HG03558 (cell line): ENCODE results near the gene CPED1.

Experiments used
- ATAC-seq: cut with Tn5 transposase; IDR thresholded peaks from one replicate; pipeline ENCODE4 v1.9.1; 2021; ENCODE audit warnings: moderate number of reproducible peaks; ENCODE audit not compliant: unreplicated experiment; ENCODE audit errors: extremely low read depth

Gene CPED1

DNA sequence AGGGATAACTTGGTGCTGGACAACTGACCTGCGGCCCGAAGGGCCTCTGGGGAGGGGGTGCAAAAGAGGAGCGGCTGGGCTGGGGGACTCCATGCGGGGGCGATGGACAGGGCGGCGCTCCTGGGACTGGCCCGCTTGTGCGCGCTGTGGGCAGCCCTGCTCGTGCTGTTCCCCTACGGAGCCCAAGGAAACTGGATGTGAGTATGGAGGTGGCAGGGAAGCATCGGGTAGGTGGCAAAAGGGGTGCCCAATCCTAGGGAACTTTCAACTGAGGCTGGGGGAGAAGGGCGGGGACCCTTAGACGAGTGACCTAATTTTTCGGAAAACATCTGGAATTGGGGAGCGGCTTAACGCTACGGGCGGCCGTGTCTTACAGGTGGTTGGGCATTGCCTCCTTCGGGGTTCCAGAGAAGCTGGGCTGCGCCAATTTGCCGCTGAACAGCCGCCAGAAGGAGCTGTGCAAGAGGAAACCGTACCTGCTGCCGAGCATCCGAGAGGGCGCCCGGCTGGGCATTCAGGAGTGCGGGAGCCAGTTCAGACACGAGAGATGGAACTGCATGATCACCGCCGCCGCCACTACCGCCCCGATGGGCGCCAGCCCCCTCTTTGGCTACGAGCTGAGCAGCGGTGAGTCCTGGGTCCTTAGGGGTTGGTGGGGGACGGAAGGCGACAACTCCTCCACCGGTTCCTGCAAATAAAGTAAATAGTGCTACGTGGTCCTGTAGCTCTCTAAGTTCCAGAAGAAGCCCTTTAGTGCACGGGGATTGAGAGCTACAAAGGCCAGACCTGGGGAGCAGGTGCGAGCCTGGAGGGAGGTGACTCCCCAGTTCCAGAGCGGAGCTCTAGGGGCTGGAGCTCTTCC is 340.9 kb downstream of the CPED1 start:
- no peak for ATAC-seq

DNA sequence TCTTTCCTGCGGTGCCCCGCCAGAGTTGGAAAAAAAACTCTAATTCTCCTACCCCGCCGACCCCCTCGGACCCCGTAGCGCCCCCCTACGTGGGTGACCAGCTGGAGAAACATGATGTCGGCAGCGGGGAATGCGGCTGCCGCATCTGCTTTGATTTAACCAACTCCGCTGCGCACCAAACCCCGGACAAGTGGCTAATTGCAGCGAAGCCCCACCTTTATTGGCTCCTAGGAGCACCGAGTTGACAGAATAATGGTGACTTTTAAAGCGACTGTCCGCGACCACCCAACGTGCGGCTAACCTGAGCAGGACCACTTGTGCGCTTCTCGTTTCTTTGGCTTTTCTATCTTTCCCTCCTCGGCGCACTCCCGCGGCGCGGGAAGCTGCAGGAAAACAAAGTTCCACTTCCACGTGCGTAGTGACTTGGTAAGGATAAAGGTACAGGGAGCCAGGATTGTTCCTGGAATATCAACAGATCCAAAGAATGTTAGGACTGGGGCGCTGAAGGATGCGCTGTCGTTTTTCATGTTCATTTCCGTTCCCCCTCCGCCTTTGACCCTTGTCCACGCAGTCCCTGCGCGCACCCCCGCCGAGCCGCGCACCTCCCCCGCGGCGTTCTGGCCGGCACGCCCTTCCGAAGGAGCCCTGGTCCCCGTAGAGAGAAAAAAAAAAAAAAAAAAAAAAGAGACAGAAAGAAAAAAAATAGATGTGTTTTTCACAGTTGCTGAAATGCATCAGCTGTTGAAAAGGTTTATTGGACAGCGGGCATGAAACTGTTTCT is 341.7 kb downstream of the CPED1 start:
- no peak for ATAC-seq

GRCh38 chr7:121331048-121331447 is 342.5 kb downstream of the CPED1 start:
- no peak for ATAC-seq

- ATAC-seq: no peak
These were observed 343.1 kb downstream of the CPED1 start for GRCh38 chr7:121331574-121331973.

GRCh38 chr7:121334376-121334775 is 345.9 kb downstream of the CPED1 start:
- ATAC-seq: no peak

DNA sequence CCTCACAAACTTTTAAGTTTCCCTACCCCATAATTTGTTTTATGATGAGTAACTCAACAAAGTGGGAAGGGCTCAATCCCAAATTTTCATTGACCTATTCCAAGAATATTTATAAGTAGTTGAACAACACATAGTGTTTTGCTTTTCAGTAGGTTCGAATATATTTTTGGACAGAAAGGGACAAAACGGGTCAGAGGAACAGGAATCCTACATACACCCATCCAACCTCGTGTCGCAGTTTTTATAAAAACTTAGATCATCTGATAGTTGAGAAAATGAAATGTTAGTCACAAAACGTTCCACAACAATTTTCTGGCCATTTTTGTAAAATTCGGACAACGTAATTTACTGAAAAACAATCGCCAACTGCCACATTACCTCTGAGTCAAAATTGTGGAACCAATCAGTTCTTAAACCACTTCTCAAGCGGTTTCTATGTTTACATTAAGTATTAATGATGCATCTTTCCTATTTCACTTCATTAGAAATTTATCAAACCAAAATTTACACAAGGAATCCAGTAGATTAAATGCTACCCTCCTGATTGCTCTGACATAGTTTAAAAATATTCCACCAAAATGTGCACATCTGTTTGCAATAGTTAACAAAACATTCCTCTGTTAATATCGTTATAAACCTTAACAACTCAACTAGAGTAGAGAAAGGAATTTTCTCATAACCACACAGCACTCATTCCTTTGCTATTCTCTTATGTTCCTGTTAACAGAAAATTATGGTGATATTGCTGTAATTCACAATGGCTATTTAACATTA is 346.6 kb downstream of the CPED1 start:
- no peak for ATAC-seq

DNA sequence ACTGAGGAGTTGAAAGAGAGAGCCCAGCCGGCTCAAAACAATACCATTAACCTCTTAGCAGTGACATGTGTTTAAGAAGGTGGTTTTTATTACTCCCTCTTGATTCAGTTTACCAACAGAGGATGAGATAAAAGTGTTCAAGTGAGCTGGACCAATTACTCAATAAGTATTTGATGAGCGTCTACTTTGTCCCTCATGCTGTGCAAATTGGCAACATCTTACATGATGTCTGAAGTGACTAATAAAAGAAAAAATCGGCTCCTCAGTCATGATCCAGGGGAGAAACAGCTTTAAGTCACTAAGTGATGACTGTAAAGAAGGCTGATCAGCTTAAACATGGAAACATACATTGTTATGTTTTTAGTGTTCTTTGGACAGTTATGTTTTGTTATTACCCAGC is 348.1 kb downstream of the CPED1 start:
- ATAC-seq: no peak

DNA sequence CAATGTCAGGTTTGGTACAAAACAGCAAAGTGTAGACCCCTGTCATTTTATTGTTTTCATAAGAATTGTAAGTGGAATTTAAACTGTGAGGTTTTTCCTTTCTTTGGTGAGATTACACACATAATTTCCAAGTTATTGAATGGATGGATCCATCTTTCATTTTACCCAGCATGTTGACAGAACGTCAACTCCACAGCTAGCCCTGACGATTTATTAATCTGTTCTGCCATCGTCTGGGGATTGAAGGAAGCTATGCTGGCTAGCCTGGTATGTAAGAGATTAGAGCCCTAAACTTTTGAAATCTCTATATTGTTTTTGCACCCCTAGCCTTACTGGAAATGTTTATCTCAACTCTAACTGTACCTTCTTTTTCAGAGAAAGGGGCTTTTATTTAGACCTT is 348.9 kb downstream of the CPED1 start:
- ATAC-seq: no peak

DNA sequence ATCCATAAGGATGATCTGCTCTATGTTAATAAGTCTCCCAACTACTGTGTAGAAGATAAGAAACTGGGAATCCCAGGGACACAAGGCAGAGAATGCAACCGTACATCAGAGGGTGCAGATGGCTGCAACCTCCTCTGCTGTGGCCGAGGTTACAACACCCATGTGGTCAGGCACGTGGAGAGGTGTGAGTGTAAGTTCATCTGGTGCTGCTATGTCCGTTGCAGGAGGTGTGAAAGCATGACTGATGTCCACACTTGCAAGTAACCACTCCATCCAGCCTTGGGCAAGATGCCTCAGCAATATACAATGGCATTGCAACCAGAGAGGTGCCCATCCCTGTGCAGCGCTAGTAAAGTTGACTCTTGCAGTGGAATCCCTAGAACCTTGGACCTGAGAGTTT is 350.6 kb downstream of the CPED1 start:
- ATAC-seq: no peak

DNA sequence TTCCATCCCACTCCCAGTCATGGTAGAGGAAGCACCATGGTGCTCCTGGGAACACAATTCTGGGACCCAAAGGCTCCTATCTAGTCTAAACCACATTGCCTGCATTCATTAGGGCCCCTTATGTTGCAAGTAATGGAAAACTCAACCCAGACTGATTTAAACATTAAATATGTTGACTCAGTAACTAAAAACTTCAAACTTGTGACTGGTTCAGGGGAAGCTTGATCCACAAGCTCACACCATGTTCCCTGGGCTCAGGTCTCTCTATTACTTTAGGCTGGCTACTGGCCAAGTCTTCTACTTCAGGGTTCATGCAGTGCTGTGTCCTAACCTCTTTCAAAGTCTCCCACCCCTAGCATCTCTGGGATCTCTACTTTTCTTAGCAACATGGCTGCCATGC is 353.4 kb downstream of the CPED1 start:
- no peak for ATAC-seq

GRCh38 chr7:121342631-121343030 is 354.1 kb downstream of the CPED1 start:
- no peak for ATAC-seq

GRCh38 chr7:121343302-121343701 is 354.8 kb downstream of the CPED1 start:
- ATAC-seq: no peak

DNA sequence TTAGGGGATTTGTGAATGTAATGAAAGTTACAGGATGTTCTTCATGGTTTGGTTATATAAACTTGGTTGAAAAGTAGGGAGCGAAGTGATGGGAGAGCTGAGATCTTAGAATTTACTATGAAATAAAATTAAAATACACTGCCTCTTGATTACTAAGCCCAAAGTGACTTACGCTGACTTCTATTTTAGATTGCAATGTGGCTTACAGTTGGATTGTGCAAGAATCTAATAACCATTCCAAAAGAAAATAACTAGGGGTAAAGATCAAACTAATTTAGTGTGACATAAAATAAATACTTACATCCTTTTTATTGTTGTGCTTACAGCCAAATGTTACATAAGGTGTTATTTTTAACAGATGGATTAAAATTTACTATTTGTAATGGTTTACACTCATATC is 355.6 kb downstream of the CPED1 start:
- ATAC-seq: no peak

- no peak for ATAC-seq
These were observed 356.0 kb downstream of the CPED1 start for GRCh38 chr7:121344497-121344896.
